ENCODE data around the gene RABGAP1L.

DNA sequence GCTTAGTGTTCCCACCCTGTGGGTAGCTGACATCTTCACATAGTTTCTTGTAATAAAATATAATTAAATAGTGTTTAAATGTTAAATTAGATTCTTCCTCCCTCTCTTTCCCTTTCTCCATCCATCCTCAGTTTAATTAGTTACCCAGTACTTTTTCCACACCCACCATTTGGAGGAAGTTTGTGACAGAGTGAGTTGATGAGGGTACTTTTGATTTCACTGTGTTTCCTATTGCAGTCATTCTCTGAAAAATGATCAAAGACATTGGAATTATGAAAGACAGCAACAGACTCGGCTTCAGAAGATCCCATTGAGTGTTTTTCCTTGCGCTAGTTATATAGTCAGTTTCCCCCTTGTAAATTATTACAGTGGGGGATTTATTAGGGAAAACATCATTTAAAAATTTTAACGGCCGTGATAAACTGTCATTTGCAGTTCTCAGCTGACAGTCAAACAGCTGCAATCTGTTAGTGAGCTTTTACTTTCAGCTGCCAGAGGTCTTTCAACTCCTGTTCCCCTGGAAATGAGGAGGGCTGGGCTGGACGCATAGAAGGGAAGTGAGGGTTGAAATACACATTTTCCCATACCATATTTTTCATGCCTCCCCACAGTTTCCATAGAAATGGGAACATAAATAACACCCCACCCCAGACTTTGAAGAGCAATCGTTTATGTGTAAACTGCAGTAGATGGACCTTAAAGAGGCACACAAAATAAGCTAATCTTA, 779.1 kb downstream of the RABGAP1L start:
- TF ChIP-seq CTCF (IDR thresholded peaks at IDR 0.05) = no peak
- no peak for TF ChIP-seq POLR2A (IDR thresholded peaks at IDR 0.05)
